Measurements from ENCODE around the gene ESRRA.

GRCh38 chr11:64284048-64284961 lies 21.0 kb upstream of the ESRRA start, which contains the start of gene BAD:
- TF ChIP-seq CTCF (IDR thresholded peaks at IDR 0.05 in 2 of 3, conservative IDR thresholded peaks at IDR 0.05 in 1 of 3; ENCODE audit: control insufficient read depth in 2 of 3, extremely low read depth in 1 of 3, insufficient read depth in 1 of 3, low read depth in 3 of 3, low read length in 3 of 3) (no peak), ZBED1 (IDR thresholded peaks at IDR 0.05; ENCODE audit: borderline replicate concordance) (no peak), EZH2 (IDR thresholded peaks at IDR 0.05; ENCODE audit: borderline replicate concordance, control insufficient read depth, low read depth, low read length) (no peak), POLR2A (IDR thresholded peaks at IDR 0.05; ENCODE audit: low read depth, low read length) (peak; percentile 78), LARP7 (IDR thresholded peaks at IDR 0.05) (peak; percentile 70; the same call in 1 of the 2 replicates), USF2 (IDR thresholded peaks at IDR 0.05; ENCODE audit: borderline replicate concordance, low read depth, low read length) (no peak), ESRRA (IDR thresholded peaks at IDR 0.05; ENCODE audit: low read length) (no peak), HDAC2 (IDR thresholded peaks at IDR 0.05) (no peak), SMARCA5 (IDR thresholded peaks at IDR 0.05) (no peak), ATF2 (IDR thresholded peaks at IDR 0.05; ENCODE audit: low read length) (no peak), SUZ12 (IDR thresholded peaks at IDR 0.05; ENCODE audit: unreplicated experiment) (no peak)
- TF ChIP-seq, protein P1, sequence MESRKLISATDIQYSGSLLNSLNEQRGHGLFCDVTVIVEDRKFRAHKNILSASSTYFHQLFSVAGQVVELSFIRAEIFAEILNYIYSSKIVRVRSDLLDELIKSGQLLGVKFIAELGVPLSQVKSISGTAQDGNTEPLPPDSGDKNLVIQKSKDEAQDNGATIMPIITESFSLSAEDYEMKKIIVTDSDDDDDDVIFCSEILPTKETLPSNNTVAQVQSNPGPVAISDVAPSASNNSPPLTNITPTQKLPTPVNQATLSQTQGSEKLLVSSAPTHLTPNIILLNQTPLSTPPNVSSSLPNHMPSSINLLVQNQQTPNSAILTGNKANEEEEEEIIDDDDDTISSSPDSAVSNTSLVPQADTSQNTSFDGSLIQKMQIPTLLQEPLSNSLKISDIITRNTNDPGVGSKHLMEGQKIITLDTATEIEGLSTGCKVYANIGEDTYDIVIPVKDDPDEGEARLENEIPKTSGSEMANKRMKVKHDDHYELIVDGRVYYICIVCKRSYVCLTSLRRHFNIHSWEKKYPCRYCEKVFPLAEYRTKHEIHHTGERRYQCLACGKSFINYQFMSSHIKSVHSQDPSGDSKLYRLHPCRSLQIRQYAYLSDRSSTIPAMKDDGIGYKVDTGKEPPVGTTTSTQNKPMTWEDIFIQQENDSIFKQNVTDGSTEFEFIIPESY (IDR thresholded peaks at IDR 0.05): no peak
